ENCODE results near the gene UGT1A5. TPM values are rescaled to one million over a fixed set of nuclear protein-coding genes. Genes with fewer than 3 reads are reported as not detected.
"Not testable (repeated sequence)": the region's sequence is repeated elsewhere in the genome, so short reads cannot be mapped to it uniquely, and the experiment has no call there.

Gene UGT1A5
- total and polyA plus RNA-seq, 2 donors, result 0.79 TPM; not detected in 1

DNA sequence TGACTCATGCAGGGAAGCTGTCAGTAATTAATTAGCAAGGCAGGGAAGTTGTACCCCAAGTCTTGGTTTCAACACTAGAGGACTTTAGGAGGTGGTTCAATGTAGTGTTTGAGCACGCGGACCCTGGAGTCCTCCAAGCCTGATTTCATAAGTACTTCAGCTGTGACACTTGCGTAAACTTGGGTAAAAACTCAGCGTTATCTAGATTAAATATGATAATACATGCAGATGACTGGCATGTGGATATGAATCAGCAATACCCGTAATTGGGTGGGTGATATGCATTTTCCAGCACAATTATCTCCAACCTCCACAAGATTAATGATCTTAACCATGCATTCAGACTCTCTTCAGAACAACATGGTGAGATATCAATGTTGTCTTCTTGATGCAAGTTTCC lies 25.8 kb upstream of the UGT1A5 start:
- no peak overlapping the region for H3K4me3 ChIP-seq (ENCODE audit: low read depth, low read length)
- DNase-seq (ENCODE audit: extremely low spot score), result no peak
- no peak overlapping the region for H3K27ac ChIP-seq (ENCODE audit: low read depth)
- H3K36me3 ChIP-seq (ENCODE audit: insufficient read depth), result no peaks in the 10 kb centered on the region
- WGBS, result 81% methylated on average over 5 of the region's 5 CpGs
- H3K4me1 ChIP-seq (ENCODE audit: insufficient read depth), result no peaks in the 10 kb centered on the region

DNA sequence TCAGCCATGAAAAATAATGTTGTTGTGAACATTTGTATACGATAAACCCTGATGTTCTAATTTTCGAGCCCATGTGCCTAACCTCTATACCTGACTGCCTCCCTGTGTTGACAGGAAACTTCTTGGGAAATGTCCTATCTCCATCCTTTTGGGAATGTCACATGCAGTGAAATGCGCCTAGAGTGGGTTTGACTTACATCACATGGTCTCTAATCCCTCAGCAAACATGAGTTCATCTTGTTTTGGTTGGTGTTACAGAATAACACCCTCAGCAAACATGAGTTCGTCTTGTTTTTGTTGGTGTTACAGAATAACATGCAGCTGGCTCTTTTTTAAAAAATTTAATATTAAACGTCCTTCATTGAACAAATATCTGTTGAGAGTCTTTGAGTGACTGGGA lies 24.4 kb upstream of the UGT1A5 start:
- Histone ChIP-seq H3K27ac (ENCODE audit: low read depth) (no peak overlapping the region), H3K4me1 (ENCODE audit: insufficient read depth) (no peaks in the 10 kb centered on the region), H3K36me3 (ENCODE audit: insufficient read depth) (no peaks in the 10 kb centered on the region), H3K4me3 (ENCODE audit: low read depth, low read length) (no peak overlapping the region)
- 82% methylated on average over 5 of the region's 5 CpGs for WGBS
- DNase-seq (ENCODE audit: extremely low spot score), result no peak

DNA sequence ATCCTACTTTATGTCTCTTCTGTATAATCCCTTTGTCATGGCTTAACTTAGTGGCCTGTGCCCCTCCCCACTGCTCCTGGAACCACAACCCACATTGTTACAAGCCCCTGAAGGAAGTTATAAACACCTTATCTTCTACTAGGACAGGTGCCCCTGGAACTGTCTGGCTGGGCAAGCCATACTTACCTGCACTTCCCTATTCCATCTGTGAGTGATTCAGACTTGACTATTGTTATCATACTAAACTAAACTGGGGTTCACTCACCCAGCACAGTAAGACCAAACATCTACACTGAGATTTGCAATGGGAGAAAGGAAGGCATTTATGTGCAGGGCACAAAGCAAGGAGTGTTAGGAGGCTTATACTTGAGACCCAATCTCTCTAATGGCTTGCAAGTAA lies 23.7 kb upstream of the UGT1A5 start:
- Histone ChIP-seq H3K27ac (ENCODE audit: low read depth) (no peak overlapping the region), H3K4me3 (ENCODE audit: low read depth, low read length) (no peak overlapping the region), H3K4me1 (ENCODE audit: insufficient read depth) (no peaks in the 10 kb centered on the region), H3K36me3 (ENCODE audit: insufficient read depth) (no peaks in the 10 kb centered on the region)
- no peak for DNase-seq (ENCODE audit: extremely low spot score)

DNA sequence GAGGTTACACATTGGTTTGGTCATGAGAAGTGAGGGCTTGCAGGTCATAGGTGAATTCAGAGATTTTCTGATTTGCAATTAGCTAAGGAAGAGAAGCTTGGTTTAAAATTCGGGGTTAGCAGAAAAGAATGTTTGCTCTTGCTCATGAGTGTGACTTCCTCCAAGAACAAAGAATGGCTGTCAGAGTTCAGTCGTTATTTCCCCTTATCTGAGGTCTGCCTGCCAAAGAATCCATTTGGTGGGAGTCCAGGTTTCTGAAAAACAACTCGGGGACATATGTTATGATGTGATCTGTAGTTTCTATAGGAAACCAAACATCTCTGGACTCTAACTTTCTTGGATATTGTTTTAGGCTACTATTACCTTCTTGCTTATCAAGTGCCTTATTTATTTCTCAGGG lies 23.2 kb upstream of the UGT1A5 start:
- no peaks in the 10 kb centered on the region for H3K36me3 ChIP-seq (ENCODE audit: insufficient read depth)
- no peak for DNase-seq (ENCODE audit: extremely low spot score)
- 6% methylated on average over 3 of the region's 3 CpGs for WGBS
- no peaks in the 10 kb centered on the region for H3K4me1 ChIP-seq (ENCODE audit: insufficient read depth)
- no peak overlapping the region for H3K27ac ChIP-seq (ENCODE audit: low read depth)
- no peak overlapping the region for H3K4me3 ChIP-seq (ENCODE audit: low read depth, low read length)

DNA sequence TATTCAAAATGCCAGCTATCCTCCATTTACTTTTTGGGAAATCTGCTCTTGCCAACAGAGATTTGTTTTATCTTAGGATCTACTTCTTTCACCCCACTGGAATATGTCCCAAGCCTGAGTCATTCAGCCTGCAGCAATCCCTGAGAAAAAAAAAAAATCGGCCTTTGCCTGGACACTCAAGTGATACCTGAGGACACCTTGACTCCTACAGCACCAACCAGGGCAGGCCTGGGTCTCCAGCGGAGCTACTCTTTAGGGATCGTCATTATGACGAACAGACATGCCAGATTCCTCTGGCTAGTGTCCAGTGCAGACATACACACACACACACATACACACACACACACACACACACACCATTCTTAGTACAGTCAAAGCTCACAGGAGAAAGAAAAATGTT lies 22.3 kb upstream of the UGT1A5 start:
- no peak for DNase-seq (ENCODE audit: extremely low spot score)
- WGBS, result 62% methylated on average over 4 of the region's 4 CpGs
- H3K4me3 ChIP-seq (ENCODE audit: low read depth, low read length), result no peak overlapping the region
- no peaks in the 10 kb centered on the region for H3K36me3 ChIP-seq (ENCODE audit: insufficient read depth)
- no peak overlapping the region for H3K27ac ChIP-seq (ENCODE audit: low read depth)
- H3K4me1 ChIP-seq (ENCODE audit: insufficient read depth), result no peaks in the 10 kb centered on the region

DNA sequence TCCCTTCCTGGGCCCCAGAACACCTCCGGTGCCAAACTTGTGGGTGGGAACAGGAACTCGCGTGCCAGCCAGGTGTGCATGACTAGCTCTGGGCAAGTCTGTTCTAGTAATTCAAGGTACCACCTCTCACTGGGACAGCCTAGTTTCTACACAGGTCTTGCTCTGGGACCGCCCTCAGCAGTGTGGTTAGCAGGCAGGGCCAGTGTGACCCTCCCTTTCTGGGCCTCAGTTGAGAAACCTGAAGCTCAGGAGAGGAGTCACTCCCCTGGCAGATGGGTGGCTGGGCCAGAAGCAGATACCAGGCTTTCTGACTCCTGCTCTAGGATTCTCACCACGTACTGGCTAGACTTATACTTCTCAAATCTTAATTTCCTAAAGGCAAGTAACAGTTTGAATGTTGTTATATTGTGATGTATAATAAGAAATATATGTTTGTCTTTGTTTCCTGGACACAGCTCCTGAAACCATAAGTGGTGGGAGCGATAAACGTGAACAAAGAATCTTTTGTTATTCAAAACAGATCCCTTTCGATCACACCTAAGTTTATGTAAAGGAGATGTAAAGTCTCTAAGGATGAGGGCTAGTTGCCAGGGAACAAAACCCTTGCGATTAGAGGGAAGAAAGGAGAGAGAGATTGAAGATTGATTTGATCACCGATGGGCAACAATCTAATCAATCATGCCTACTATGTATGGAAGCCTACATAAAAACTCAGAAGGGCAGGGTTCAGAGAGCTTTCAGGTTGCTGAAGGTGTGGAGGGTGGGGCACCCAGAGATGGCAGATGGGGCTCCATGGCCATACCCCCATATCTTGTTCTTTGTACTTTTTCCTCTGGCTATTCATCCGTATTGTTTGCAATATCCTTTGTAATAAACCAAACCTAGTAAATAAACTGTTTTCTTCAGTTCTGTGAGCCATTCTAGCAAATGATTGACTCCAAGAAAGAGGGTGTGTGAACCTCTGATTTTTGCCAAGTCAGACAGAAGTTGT lies 21.0 kb upstream of the UGT1A5 start:
- WGBS, result 81% methylated on average over 11 of the region's 11 CpGs

DNA sequence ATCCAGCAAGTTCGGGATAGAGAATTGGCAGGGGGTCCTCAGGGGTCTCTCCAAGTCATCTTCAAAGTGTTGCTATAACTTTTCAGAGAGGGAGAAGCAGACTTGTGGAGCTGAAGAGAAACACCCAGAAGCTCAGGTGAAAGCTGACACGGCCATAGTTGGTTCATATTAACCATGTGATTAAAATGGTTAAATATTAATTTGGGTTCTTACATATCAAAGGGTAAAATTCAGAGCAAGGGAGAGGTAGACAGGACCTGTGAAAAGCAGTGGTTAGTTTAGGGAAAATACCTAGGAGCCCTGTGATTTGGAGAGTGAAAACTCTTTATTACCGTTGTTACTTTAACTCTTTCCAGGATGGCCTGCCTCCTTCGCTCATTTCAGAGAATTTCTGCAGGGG lies 20.1 kb upstream of the UGT1A5 start, which contains the start of gene UGT1A6:
Gene UGT1A6, plus strand, starts transcription at position 243 of the 400 bp plus-strand sequence. Its CDS starts 115 bp downstream, at position 358.
- WGBS, result 83% methylated on average over 4 of the region's 4 CpGs
- no peak for DNase-seq (ENCODE audit: extremely low spot score)
- no peaks in the 10 kb centered on the region for H3K4me1 ChIP-seq (ENCODE audit: insufficient read depth)
- H3K4me3 ChIP-seq (ENCODE audit: low read depth, low read length), result peak within 1 kb of the TSS; percentile 2
- H3K27ac ChIP-seq (ENCODE audit: low read depth), result peak within 1 kb of the TSS; percentile 34
- H3K36me3 ChIP-seq (ENCODE audit: insufficient read depth), result no peaks in the 10 kb centered on the region

More for the DNA sequence above, 21.0 kb upstream of the UGT1A5 start:
- DNase-seq (ENCODE audit: extremely low spot score), result peak; percentile 73
- H3K4me3 ChIP-seq (ENCODE audit: low read depth, low read length), result peak overlapping the region; percentile 2
- H3K36me3 ChIP-seq (ENCODE audit: insufficient read depth), result no peaks in the 10 kb centered on the region
- H3K4me1 ChIP-seq (ENCODE audit: insufficient read depth), result no peaks in the 10 kb centered on the region
- peak overlapping the region; percentile 34 for H3K27ac ChIP-seq (ENCODE audit: low read depth)

DNA sequence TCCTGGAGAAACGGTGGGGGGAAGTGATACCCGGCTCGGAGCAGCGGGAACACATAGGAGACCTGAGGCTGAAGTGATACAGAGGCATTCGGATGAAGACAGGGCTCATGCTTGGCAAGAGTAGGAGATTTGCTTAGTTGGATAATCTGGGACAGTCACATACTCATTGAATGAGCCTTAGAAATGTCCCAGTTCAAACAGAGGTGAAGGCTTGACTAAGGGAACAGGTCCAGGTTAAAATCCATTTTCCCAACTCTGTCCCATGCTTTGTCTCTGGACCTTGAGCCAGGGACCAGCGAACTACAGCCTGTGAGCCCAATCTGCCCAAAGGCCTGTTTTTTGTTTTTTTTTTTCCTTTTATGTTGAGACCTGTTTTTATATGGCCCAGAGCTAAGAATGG lies 18.7 kb upstream of the UGT1A5 start:
- Histone ChIP-seq H3K4me1 (ENCODE audit: insufficient read depth) (peaks cover 1% of the 10 kb centered on the region), H3K4me3 (ENCODE audit: low read depth, low read length) (no peak overlapping the region), H3K27ac (ENCODE audit: low read depth) (no peak overlapping the region), H3K36me3 (ENCODE audit: insufficient read depth) (no peaks in the 10 kb centered on the region)
- WGBS, result 77% methylated on average over 6 of the region's 6 CpGs
- no peak for DNase-seq (ENCODE audit: extremely low spot score)

DNA sequence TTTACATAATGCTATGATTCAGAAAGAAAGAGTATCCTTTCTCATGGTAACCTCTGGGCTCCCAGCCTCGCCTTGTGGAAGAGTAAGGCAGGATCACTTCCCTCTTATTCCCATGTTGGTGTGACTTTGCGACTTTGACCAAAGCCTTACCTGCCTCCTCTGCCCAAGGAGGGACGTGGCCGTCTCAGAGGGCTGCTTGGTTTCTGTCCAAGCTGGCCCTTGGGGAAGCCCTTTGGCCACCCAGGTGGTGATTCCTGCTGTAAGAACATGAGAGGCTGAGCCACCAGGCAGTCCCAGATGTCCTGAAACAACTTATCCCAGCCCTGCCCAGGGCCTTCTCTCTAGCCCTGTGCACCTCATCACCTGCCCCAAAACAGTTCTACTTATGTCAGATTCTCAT lies 14.0 kb upstream of the UGT1A5 start:
- WGBS, result 87% methylated on average over 4 of the region's 4 CpGs
- DNase-seq (ENCODE audit: extremely low spot score), result no peak
- H3K4me1 ChIP-seq (ENCODE audit: insufficient read depth), result peaks cover 1% of the 10 kb centered on the region
- H3K4me3 ChIP-seq (ENCODE audit: low read depth, low read length), result no peak overlapping the region
- no peaks in the 10 kb centered on the region for H3K36me3 ChIP-seq (ENCODE audit: insufficient read depth)
- H3K27ac ChIP-seq (ENCODE audit: low read depth), result no peak overlapping the region

DNA sequence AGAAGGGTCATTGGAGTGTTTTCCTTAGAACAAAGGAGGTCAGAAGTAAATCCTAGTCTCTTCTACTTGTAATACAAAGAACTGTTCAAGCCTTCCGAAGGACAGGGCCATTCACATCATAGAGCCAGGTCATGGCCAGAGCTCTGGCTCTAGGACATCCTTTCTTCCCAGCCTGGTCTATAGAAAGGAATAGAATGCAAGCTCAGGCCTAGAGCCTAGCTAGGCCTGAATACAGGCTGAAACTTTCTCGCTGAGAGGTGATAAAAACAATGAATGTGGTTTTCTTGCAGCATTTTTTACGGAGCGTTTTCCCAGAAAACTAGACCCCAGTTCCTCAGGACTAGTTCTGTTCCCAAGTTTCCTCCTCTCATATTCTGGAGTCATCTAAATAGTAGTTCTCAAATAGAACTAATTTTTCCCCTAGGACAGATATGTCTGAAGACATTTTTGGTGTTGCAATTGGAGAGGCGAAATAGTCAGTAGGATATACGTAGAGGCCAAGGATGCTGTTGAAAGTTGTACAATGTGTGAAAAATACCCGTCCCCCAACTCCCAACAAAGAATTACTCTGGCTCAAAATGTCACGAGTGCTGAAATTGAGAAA lies 13.2 kb upstream of the UGT1A5 start:
- 84% methylated on average over 8 of the region's 8 CpGs for WGBS
- DNase-seq (ENCODE audit: extremely low spot score), result no peak
- Histone ChIP-seq H3K4me1 (ENCODE audit: insufficient read depth) (peaks cover 1% of the 10 kb centered on the region), H3K27ac (ENCODE audit: low read depth) (no peak overlapping the region), H3K4me3 (ENCODE audit: low read depth, low read length) (no peak overlapping the region), H3K36me3 (ENCODE audit: insufficient read depth) (no peaks in the 10 kb centered on the region)

DNA sequence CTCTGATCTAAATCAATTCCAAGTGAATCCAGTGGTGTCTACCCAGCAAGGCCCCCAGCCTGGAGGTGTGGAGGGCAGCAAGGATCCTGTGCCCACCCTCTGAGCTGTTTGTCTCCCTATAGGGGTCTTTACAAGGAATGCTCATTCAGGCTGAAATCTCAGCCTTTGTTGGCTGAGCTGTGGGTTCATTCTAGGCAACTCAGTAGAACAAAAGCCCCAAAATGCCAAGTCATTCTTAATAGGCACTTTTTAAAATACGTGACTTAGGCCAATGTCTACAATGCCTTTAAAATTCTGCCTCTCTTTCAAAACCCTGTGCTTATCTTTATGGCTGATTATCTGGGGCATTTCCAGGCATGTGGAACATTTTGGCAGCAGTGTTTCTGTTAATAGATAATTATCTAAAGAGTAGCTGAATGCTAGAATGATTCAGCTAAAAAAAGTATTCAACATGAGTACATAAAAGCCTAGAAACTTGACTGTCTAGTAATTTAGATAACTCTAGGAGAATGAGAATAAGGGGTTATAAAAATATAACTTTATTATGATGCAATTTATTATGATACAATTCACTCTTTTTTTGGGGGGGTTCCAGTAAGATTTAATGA lies 12.6 kb upstream of the UGT1A5 start:
- H3K4me3 ChIP-seq (ENCODE audit: low read depth, low read length), result no peak overlapping the region
- WGBS, result 15% methylated on average over 1 of the region's 1 CpG
- peak; percentile 75 for DNase-seq (ENCODE audit: extremely low spot score)
- peaks cover 1% of the 10 kb centered on the region for H3K4me1 ChIP-seq (ENCODE audit: insufficient read depth)
- no peak overlapping the region for H3K27ac ChIP-seq (ENCODE audit: low read depth)
- H3K36me3 ChIP-seq (ENCODE audit: insufficient read depth), result no peaks in the 10 kb centered on the region

DNA sequence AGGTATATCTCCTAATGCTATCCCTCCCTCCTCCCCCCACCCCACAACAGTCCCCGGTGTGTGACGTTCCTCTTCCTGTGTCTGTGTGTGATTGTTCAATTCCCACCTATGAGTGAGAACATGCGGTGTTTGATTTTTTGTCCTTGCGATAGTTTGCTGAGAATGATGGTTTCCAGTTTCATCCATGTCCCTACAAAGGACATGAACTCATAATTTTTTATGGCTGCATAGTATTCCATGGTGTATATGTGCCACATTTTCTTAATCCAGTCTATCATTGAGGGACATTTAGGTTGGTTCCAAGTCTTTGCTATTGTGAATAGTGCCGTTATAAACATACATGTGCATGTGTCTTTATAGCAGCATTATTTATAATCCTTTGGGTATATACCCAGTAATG lies 11.9 kb upstream of the UGT1A5 start:
- WGBS, result 89% methylated on average over 5 of the region's 5 CpGs
- DNase-seq (ENCODE audit: extremely low spot score); H3K4me3 ChIP-seq (ENCODE audit: low read depth, low read length); H3K27ac ChIP-seq (ENCODE audit: low read depth); H3K36me3 ChIP-seq (ENCODE audit: insufficient read depth); H3K4me1 ChIP-seq (ENCODE audit: insufficient read depth): not testable (repeated sequence)

DNA sequence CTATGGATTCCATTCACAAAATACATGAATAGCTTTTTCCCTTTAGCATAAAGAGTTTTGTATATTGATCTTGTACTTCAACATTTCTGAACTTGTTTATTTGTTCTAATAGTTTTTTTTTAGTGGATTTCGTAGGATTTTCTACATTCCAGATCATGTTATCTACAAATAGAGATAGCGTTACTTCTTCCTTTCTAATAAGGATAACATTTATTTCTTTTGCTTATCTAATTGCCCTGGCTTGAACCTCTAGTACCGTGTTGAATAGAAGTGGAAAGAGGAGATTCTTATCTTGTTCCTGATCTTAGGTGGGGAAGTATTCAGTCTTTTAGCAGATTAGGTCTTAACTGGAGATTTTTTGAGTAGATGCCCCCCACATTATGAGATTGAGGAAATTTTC lies 10.5 kb upstream of the UGT1A5 start:
- no peaks in the 10 kb centered on the region for H3K36me3 ChIP-seq (ENCODE audit: insufficient read depth)
- no peak for DNase-seq (ENCODE audit: extremely low spot score)
- WGBS, result 35% methylated on average over 3 of the region's 3 CpGs
- H3K27ac ChIP-seq (ENCODE audit: low read depth), result no peak overlapping the region
- H3K4me3 ChIP-seq (ENCODE audit: low read depth, low read length), result no peak overlapping the region
- peaks cover 1% of the 10 kb centered on the region for H3K4me1 ChIP-seq (ENCODE audit: insufficient read depth)

Data from urinary bladder (tissue), 4 donors.